ENCODE measurements around the gene PCIF1.
"Not testable (repeated sequence)": the region's sequence is repeated elsewhere in the genome, so short reads cannot be mapped to it uniquely, and the experiment has no call there.

The PCIF1 gene

DNA sequence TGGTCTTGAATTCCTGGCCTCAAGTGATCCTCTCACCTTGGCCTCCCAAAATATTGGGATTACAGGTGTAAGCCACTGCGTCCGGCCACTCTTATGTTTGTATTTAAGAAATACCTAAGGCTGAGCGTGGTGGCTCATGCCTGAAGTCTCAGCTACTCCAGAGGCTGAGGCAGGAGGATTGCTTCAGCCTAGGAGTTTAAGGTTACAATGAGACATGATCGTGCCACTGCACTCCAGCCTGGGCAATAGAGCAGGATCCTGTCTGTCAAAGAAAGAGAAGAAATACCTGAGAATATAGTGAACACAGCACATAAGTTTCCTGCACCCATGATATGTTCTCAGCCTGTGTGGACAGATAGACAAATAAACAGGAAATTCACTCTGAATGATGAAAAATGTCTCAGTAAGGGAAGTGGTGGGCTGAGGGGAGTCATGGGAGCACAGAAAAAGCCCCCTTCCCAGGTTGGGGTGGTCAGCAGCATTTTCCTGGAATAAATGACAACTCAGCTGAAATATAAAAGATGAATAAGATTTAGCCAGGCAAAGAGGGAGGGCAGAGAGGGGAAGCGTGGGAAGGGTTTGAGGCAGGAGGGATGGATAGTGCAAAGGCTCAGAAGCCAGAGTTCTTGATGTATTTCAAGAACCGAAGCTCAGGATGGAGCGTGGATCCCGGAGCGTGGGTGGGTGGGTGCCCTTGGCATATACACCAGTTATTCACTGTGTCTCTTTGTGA lies 60.4 kb downstream of the PCIF1 start:
- DNase-seq (ENCODE audit: low spot score), result no peak

DNA sequence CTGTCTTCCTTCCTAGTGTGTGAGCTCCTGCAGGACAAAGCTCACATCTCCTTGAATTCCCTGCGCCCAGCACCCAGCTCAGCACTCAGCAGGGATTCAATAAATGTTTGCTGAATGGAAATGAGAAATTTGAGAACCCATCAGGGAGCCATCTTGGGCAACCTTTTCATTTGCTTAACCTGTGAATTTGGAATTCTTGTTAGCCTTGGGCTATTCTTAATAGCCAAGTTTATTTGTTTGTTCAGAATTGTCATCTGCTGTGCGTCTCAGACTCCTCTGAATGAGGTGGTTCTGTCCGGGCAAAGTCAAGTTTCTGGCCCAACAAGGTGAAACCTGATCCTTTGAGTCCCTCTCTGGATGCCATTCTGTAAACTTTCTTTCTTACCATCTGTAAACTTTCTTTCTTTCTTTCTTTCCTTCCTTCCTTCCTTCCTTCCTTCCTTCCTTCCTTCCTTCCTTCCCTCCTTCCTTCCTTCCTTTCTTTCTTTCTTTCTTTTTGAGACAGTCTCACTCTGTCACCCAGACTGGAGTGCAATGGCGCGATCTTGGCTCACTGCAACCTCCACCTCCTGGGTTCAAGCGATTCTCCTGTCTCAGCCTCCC lies 61.1 kb downstream of the PCIF1 start:
- not testable (repeated sequence) for DNase-seq (ENCODE audit: low spot score)

DNA sequence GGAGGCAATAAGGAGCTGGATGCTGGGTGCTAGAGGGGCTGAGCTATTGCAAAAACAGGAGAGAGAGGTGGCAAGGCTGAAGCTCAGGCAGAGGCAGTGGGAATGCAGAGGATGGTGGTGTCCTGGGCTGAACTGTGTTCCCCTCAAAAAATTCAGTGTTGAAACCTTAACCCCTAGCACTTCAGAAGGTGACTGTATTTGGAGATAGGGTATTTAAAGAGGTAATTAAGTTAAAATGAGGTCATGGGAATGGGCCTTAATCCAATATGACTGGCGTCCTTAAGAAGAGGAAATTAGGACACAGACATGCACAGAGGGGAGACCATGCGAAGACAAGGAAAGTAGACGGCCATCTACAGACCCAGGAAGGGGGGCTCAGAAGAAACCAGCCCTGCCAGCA lies 62.7 kb downstream of the PCIF1 start:
- DNase-seq (ENCODE audit: low spot score), result no peak
